Thyroid gland (tissue), 4 donors: ENCODE measurements around the gene CREB5.
A peak's percentile ranks its signal among the peaks of the same experiment; 100 is the strongest.

Source experiments
- CTCF ChIP-seq, 6 experiments: fragments of 200-600 bp in 3 of 6; fragments of 450-650 bp in 3 of 6; sonication (generic) in 3 of 6; IDR thresholded peaks; one replicate each; pipeline ENCODE4 v1.5.1; 2016 to 2019; ENCODE audit warnings: antibody characterized with exemption in 6 of 6, mild to moderate bottlenecking in 2 of 6, inconsistent platforms in 1 of 6, moderate library complexity in 1 of 6
- POLR2A ChIP-seq, 2 donors: fragments of 450-650 bp; IDR thresholded peaks; one replicate each; pipeline ENCODE4 v1.6.1; 2017; ENCODE audit warnings: antibody characterized with exemption in 2 of 2, mild to moderate bottlenecking in 2 of 2, moderate library complexity in 1 of 2

GRCh38 chr7:28853834-28854749, 441.8 kb downstream of the CREB5 start:
- peak; percentile 71 to 91 (median 76) for TF ChIP-seq CTCF (IDR thresholded peaks at IDR 0.05)
- TF ChIP-seq POLR2A (IDR thresholded peaks at IDR 0.05), result no peak
